ENCODE results near the gene CNRIP1. TPM values are rescaled to one million over a fixed set of nuclear protein-coding genes. Genes with fewer than 3 reads are reported as not detected.

CNRIP1 gene
- total RNA-seq, 1 experiment from 2014 or later = not detected

DNA sequence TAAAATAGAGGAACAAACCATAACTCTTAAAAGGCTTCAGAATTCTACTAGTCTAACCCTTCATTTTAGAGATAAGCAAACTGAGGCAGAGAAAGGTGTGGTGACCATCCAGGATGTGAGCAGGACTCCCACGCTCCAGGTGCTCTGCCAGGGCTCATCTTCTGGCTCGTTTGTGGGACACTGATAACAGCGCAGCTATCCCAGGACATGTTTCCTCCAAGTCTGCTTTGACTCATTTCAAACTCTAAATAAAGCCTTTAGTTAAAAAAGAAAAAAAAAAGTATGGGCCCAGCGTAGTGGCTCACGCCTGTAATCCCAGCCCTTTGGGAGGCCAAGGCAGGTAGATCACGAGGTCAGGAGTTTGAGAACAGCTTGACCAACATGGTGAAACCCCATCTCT lies 28.4 kb downstream of the CNRIP1 start:
- H3K4me1 ChIP-seq (ENCODE audit: control insufficient read depth in 1 of 2, insufficient read depth in 2 of 2, low read length in 2 of 2) = no peaks in the 10 kb centered on the region
- H3K4me3 ChIP-seq (replicated peaks in 1 of 2; ENCODE audit: low read depth in 1 of 2, low read length in 2 of 2) = no peak overlapping the region
- H3K9me2 ChIP-seq (ENCODE audit: insufficient read depth) = no peaks in the 10 kb centered on the region
- BruUV-seq (replicated peaks) = no TSS peak
- H3K4me2 ChIP-seq (ENCODE audit: low read length) = no peak overlapping the region
- ChIA-PET RAD21 (ENCODE audit: low non-redundant PET in 1 of 2, low total read pairs in 2 of 2, uncharacterized antibody in 2 of 2, unreplicated experiment in 2 of 2) (no interaction called here), POLR2A (no interaction called here), CTCF (interaction anchor here (0.8 to 2.9 kb wide), 6 partner anchors 9 to 176 kb away, joined by 3 to 31 read pairs (median 6); partner anchors contain the start of genes APLF and FBXO48)
- intact Hi-C loops (cut with micrococcal nuclease) = no loop called here
- TF ChIP-seq, protein P1, sequence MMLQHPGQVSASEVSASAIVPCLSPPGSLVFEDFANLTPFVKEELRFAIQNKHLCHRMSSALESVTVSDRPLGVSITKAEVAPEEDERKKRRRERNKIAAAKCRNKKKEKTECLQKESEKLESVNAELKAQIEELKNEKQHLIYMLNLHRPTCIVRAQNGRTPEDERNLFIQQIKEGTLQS (IDR thresholded peaks at IDR 0.05) = no peak
- TF ChIP-seq EGR1 (IDR thresholded peaks at IDR 0.05; ENCODE audit: low read depth) (no peak), RAD21 (IDR thresholded peaks at IDR 0.05; ENCODE audit: low read depth) (no peak), SP1 (IDR thresholded peaks at IDR 0.05; ENCODE audit: low read depth) (no peak), EZH2 (IDR thresholded peaks at IDR 0.05) (no peak), EZH2phosphoT487 (IDR thresholded peaks at IDR 0.05; ENCODE audit: borderline replicate concordance) (no peak), FOSL1 (IDR thresholded peaks at IDR 0.05; ENCODE audit: low read depth) (no peak), POLR2AphosphoS5 (IDR thresholded peaks at IDR 0.05; ENCODE audit: low read depth, low read length) (no peak), SRF (IDR thresholded peaks at IDR 0.05; ENCODE audit: low read depth) (no peak), CBX3 (IDR thresholded peaks at IDR 0.05; ENCODE audit: low read depth) (no peak), JUND (IDR thresholded peaks at IDR 0.05) (no peak), TCF7L2 (IDR thresholded peaks at IDR 0.05; ENCODE audit: borderline replicate concordance, extremely low read depth, insufficient read depth, insufficient read length) (no peak), YY1 (IDR thresholded peaks at IDR 0.05; ENCODE audit: extremely low read depth, insufficient replicate concordance, low read depth, low read length) (no peak)
- TF ChIP-seq, protein P2, sequence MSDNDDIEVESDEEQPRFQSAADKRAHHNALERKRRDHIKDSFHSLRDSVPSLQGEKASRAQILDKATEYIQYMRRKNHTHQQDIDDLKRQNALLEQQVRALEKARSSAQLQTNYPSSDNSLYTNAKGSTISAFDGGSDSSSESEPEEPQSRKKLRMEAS (IDR thresholded peaks at IDR 0.05) = no peak
- TF ChIP-seq, protein P3, sequence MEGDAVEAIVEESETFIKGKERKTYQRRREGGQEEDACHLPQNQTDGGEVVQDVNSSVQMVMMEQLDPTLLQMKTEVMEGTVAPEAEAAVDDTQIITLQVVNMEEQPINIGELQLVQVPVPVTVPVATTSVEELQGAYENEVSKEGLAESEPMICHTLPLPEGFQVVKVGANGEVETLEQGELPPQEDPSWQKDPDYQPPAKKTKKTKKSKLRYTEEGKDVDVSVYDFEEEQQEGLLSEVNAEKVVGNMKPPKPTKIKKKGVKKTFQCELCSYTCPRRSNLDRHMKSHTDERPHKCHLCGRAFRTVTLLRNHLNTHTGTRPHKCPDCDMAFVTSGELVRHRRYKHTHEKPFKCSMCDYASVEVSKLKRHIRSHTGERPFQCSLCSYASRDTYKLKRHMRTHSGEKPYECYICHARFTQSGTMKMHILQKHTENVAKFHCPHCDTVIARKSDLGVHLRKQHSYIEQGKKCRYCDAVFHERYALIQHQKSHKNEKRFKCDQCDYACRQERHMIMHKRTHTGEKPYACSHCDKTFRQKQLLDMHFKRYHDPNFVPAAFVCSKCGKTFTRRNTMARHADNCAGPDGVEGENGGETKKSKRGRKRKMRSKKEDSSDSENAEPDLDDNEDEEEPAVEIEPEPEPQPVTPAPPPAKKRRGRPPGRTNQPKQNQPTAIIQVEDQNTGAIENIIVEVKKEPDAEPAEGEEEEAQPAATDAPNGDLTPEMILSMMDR (IDR thresholded peaks at IDR 0.05 in 2 of 3, conservative IDR thresholded peaks at IDR 0.05 in 1 of 3; ENCODE audit: borderline replicate concordance in 1 of 3, insufficient read depth in 1 of 3, low read depth in 2 of 3, low read length in 2 of 3) = no peak
- TF ChIP-seq, protein P4, sequence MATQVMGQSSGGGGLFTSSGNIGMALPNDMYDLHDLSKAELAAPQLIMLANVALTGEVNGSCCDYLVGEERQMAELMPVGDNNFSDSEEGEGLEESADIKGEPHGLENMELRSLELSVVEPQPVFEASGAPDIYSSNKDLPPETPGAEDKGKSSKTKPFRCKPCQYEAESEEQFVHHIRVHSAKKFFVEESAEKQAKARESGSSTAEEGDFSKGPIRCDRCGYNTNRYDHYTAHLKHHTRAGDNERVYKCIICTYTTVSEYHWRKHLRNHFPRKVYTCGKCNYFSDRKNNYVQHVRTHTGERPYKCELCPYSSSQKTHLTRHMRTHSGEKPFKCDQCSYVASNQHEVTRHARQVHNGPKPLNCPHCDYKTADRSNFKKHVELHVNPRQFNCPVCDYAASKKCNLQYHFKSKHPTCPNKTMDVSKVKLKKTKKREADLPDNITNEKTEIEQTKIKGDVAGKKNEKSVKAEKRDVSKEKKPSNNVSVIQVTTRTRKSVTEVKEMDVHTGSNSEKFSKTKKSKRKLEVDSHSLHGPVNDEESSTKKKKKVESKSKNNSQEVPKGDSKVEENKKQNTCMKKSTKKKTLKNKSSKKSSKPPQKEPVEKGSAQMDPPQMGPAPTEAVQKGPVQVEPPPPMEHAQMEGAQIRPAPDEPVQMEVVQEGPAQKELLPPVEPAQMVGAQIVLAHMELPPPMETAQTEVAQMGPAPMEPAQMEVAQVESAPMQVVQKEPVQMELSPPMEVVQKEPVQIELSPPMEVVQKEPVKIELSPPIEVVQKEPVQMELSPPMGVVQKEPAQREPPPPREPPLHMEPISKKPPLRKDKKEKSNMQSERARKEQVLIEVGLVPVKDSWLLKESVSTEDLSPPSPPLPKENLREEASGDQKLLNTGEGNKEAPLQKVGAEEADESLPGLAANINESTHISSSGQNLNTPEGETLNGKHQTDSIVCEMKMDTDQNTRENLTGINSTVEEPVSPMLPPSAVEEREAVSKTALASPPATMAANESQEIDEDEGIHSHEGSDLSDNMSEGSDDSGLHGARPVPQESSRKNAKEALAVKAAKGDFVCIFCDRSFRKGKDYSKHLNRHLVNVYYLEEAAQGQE (IDR thresholded peaks at IDR 0.05; ENCODE audit: low read depth) = no peak
- H3K27me3 ChIP-seq (ENCODE audit: insufficient read depth, low read length) = peaks cover 3% of the 10 kb centered on the region; the same call in 1 of the 2 replicates
- no peaks in the 10 kb centered on the region for H3K79me2 ChIP-seq (ENCODE audit: insufficient read depth, low read length)
- no peaks in the 10 kb centered on the region for H3K9me3 ChIP-seq (ENCODE audit: control insufficient read depth in 1 of 2, insufficient read depth in 1 of 2, low read depth in 1 of 2, low read length in 2 of 2)
- no peak overlapping the region for H2AFZ ChIP-seq (ENCODE audit: low read depth, low read length, poor library complexity, severe bottlenecking)
- ATAC-seq (no peak), DNase-seq (ENCODE audit: low read depth, low spot score) (no peak)
- H3K27ac ChIP-seq (ENCODE audit: low read depth, low read length) = no peak overlapping the region
- no peaks in the 10 kb centered on the region for H4K20me1 ChIP-seq (ENCODE audit: insufficient read depth)
- H3K9ac ChIP-seq (ENCODE audit: low read length) = no peak overlapping the region
- no peaks in the 10 kb centered on the region for H3K36me3 ChIP-seq (ENCODE audit: control insufficient read depth in 1 of 2, insufficient read depth in 2 of 2, low read length in 2 of 2)
